HFFc6 (cell line): ENCODE data around the gene ARHGAP10. TPM values are rescaled to one million over a fixed set of nuclear protein-coding genes. Genes with fewer than 3 reads are reported as not detected.

Experiments
- DNase-seq: peaks from one replicate; pipeline ENCODE4 v3.0.0-alpha.2; 2018
- H3K27ac Mint-ChIP-seq: 2 replicates; pipeline ENCODE4 v1.8.0; 2020; ENCODE audit warnings: mild to moderate bottlenecking, mixed read lengths
- H3K27me3 Mint-ChIP-seq: 2 replicates; pipeline ENCODE4 v1.8.0; 2021; ENCODE audit warnings: mild to moderate bottlenecking, moderate library complexity, mixed read lengths; ENCODE audit not compliant: insufficient read depth
- H3K36me3 Mint-ChIP-seq: 2 replicates; pipeline ENCODE4 v1.8.0; 2021; ENCODE audit warnings: low read depth, mixed read lengths
- H3K4me1 Mint-ChIP-seq: 2 replicates; pipeline ENCODE4 v1.8.0; 2020; ENCODE audit warnings: low read depth, mixed read lengths
- H3K4me3 Mint-ChIP-seq: 2 replicates; pipeline ENCODE4 v1.8.0; 2020; ENCODE audit warnings: mild to moderate bottlenecking, moderate library complexity, mixed read lengths
- H3K9me3 Mint-ChIP-seq: 2 replicates; pipeline ENCODE4 v1.8.0; 2020; ENCODE audit warnings: mild to moderate bottlenecking, mixed read lengths
- CTCF ChIP-seq: fragments of 200-600 bp; sonication (generic); IDR thresholded peaks from 2 replicates; pipeline ENCODE4 v1.5.0; 2021; ENCODE audit warnings: antibody characterized with exemption, mild to moderate bottlenecking
- microRNA-seq: library from miRNA; unstranded; fragments of <30 nt; microRNA quantifications from one replicate; pipeline ENCODE4, GENCODE V29; 2019
- total RNA-seq, 6 experiments: library from RNA; stranded (reverse); fragmentation: NEBNext Ultra II Directional; extraction: Animal tissue kit (Norgen Biotek cat#: 25700); gene quantifications; 2 replicates in 1 of 6; 3 replicates in 5 of 6; pipeline ENCODE4 v1.2.3, GENCODE V29; 2021

Gene ARHGAP10
- total RNA-seq, 6 experiments from 2014 or later = 31.1 to 37.1 (median 32.3) TPM

DNA sequence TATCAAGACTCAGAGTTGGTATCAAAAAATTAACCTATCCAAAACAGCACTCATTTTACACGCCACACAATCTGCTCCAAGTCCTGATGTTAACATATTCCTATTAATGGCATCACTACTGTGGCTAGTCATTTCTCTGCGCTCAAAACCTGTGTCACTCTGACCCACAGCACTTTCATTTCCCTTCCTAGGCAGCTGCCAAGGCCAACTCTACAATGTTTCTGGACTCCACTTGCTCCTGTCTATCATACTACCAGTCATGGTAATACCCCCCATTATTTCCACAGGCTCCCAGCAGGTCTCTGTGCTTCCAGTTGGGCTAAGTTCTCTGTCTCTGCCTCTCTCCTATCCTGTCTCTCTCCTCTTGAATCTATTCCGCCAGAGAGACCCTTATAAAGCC lies 386.7 kb downstream of the ARHGAP10 start:
- Mint-ChIP-seq H3K36me3 (0 out of 2 replicates have a peak, but pooled peaks cover 2% of the 10 kb centered on the region), H3K27me3 (peaks cover 8% of the 10 kb centered on the region), H3K4me1 (no peaks in the 10 kb centered on the region), H3K9me3 (peaks cover 8% of the 10 kb centered on the region), H3K4me3 (no peak overlapping the region), H3K27ac (no peak overlapping the region)
- DNase-seq = no peak
- no peak for TF ChIP-seq CTCF

- Mint-ChIP-seq H3K4me3 (no peak overlapping the region), H3K36me3 (0 out of 2 replicates have a peak, but pooled peaks cover 4% of the 10 kb centered on the region), H3K27ac (no peak overlapping the region), H3K9me3 (peaks cover 22% of the 10 kb centered on the region), H3K27me3 (peaks cover 8% of the 10 kb centered on the region), H3K4me1 (no peaks in the 10 kb centered on the region)
- TF ChIP-seq CTCF = no peak
- DNase-seq = no peak
Measured at GRCh38 chr4:148120216-148120615, 388.3 kb downstream of the ARHGAP10 start.

Small RNA genes lying within 50 kb of the gene (microRNA-seq; reads per million reads assigned to microRNA genes)
- 4.6 reads per million for gene MIR4799

Other genes with a start within 250 kb of the ARHGAP10 start
- 10 to 100 TPM; 36.8 to 42.0 (median 39.8) TPM for gene TMEM184C, start 114.7 kb upstream of the ARHGAP10 start, total RNA-seq
- 1 to 10 TPM; 6.5 to 8.5 (median 7.3) TPM for gene PRMT9, start 47.9 kb upstream of the ARHGAP10 start, total RNA-seq